ENCODE results near the gene KIFC3.

The KIFC3 gene

DNA sequence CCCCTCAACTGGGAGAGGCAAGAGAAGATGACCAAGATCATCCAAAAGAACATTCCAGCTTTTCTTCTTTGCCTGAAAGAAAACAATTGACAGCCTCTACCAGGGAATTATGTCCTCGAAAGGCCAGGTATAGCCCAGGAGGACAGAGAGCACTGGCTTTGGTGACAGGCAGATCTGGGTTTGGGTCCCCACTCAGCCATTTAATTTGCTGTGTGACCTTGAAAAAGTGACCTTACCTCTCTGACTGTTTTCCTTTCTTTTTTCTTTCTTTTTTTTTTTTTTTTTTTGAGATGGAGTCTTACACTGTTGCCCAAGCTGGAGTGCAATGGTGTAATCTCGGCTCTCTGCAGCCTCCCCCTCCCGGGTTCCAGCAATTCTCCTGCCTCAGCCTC, 27.7 kb upstream of the KIFC3 start:
- H3K4me3 ChIP-seq (ENCODE audit: low read depth, low read length) = no peak overlapping the region
- TF ChIP-seq, protein P1, sequence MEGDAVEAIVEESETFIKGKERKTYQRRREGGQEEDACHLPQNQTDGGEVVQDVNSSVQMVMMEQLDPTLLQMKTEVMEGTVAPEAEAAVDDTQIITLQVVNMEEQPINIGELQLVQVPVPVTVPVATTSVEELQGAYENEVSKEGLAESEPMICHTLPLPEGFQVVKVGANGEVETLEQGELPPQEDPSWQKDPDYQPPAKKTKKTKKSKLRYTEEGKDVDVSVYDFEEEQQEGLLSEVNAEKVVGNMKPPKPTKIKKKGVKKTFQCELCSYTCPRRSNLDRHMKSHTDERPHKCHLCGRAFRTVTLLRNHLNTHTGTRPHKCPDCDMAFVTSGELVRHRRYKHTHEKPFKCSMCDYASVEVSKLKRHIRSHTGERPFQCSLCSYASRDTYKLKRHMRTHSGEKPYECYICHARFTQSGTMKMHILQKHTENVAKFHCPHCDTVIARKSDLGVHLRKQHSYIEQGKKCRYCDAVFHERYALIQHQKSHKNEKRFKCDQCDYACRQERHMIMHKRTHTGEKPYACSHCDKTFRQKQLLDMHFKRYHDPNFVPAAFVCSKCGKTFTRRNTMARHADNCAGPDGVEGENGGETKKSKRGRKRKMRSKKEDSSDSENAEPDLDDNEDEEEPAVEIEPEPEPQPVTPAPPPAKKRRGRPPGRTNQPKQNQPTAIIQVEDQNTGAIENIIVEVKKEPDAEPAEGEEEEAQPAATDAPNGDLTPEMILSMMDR (IDR thresholded peaks at IDR 0.05; ENCODE audit: low read depth, low read length) = no peak

- TF ChIP-seq, protein P1 (IDR thresholded peaks at IDR 0.05; ENCODE audit: low read depth, low read length) = no peak
These were observed 26.2 kb upstream of the KIFC3 start for GRCh38 chr16:57828272-57829161.

GRCh38 chr16:57826706-57827625, 24.7 kb upstream of the KIFC3 start:
- no peak overlapping the region for H3K4me3 ChIP-seq (ENCODE audit: low read depth, low read length)
- TF ChIP-seq, protein P1 (IDR thresholded peaks at IDR 0.05; ENCODE audit: low read depth, low read length) = no peak

More at GRCh38 chr16:57828272-57829161, 26.2 kb upstream of the KIFC3 start:
- no peak overlapping the region for H3K4me3 ChIP-seq (ENCODE audit: low read depth, low read length)

DNA sequence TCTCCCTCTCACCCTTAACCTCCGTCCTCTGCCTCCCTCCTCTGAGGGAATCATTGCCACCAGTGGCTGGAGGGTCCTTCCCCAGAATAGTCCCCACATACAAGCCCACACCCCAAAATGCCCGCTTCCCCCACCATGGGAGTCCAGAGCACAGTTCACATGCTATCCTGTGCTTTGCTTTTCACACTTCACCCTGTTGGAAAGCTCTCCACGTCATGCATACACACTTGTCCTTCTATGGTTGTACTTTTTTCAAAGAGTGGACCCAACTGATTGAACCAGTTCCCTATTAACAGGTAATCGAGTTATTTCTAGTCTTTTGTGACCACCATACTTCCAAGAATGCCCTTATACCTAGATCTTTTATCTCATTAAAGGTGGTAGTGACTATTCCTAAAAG, 23.8 kb upstream of the KIFC3 start:
- TF ChIP-seq, protein P1 (IDR thresholded peaks at IDR 0.05; ENCODE audit: low read depth, low read length) = no peak
- H3K4me3 ChIP-seq (ENCODE audit: low read depth, low read length) = no peak overlapping the region

- no peak overlapping the region for H3K4me3 ChIP-seq (ENCODE audit: low read depth, low read length)
- TF ChIP-seq, protein P1 (IDR thresholded peaks at IDR 0.05; ENCODE audit: low read depth, low read length) = no peak
These were observed 23.2 kb upstream of the KIFC3 start for GRCh38 chr16:57825298-57826044.

- no peak overlapping the region for H3K4me3 ChIP-seq (ENCODE audit: low read depth, low read length)
- TF ChIP-seq, protein P1 (IDR thresholded peaks at IDR 0.05; ENCODE audit: low read depth, low read length) = no peak
These were observed 22.6 kb upstream of the KIFC3 start for GRCh38 chr16:57824888-57825287.

Measured in WI38 (cell line).